GM12873 (cell line): ENCODE results near the gene WWOX.

Experiments
- CTCF ChIP-seq: IDR thresholded peaks from 2 replicates; pipeline ENCODE4 v1.5.1; 2012; ENCODE audit warnings: low read depth, mild to moderate bottlenecking, moderate library complexity, low read length, control low read depth; ENCODE audit not compliant: insufficient read depth; ENCODE audit errors: missing control alignments

Gene WWOX

GRCh38 chr16:78321620-78322360, 222.3 kb downstream of the WWOX start:
- TF ChIP-seq CTCF = no peak

- TF ChIP-seq CTCF = no peak
Observed at GRCh38 chr16:78323315-78323714, 223.9 kb downstream of the WWOX start.

GRCh38 chr16:78324649-78325285, 225.3 kb downstream of the WWOX start:
- TF ChIP-seq CTCF = no peak

GRCh38 chr16:78325468-78326352, 226.3 kb downstream of the WWOX start:
- no peak for TF ChIP-seq CTCF

- TF ChIP-seq CTCF = no peak
Observed at GRCh38 chr16:78326731-78327130, 227.3 kb downstream of the WWOX start.

GRCh38 chr16:78331731-78332130, 232.3 kb downstream of the WWOX start:
- no peak for TF ChIP-seq CTCF

GRCh38 chr16:78333808-78334207, 234.4 kb downstream of the WWOX start:
- TF ChIP-seq CTCF = no peak
